Stomach (tissue), 9 donors: ENCODE results near the gene PRKD3. TPM values are rescaled to one million over a fixed set of nuclear protein-coding genes. Genes with fewer than 3 reads are reported as not detected.

Source experiments
- DNase-seq, 2 donors: peaks; one replicate each; pipeline versions ENCODE4 v3.0.0 to v3.0.0-alpha.2; 2013 to 2019
- H3K27ac ChIP-seq, 5 donors: fragments of 200-600 bp in 4 of 5; sonication (generic) in 4 of 5; one replicate each; pipeline ENCODE4 v1.5.1; 2013 to 2019; ENCODE audit warnings: mild to moderate bottlenecking in 1 of 5, moderate library complexity in 1 of 5
- H3K27me3 ChIP-seq, 3 donors: fragments of 200-600 bp; sonication (generic); one replicate each; pipeline ENCODE4 v1.5.1; 2017 to 2019; ENCODE audit warnings: mixed run types in 1 of 3
- H3K36me3 ChIP-seq, 4 donors: fragments of 200-600 bp; sonication (generic); 1 replicate in 3 of 4; 2 replicates in 1 of 4; pipeline ENCODE4 v1.5.1; 2016 to 2019
- H3K4me1 ChIP-seq, 4 donors: fragments of 200-600 bp; sonication (generic); one replicate each; pipeline ENCODE4 v1.5.1; 2016 to 2019
- H3K4me3 ChIP-seq, 4 donors: fragments of 200-600 bp; sonication (generic) in 3 of 4; one replicate each; pipeline ENCODE4 v1.5.1; 2016 to 2019; ENCODE audit warnings: mild to moderate bottlenecking in 1 of 4
- H3K9me3 ChIP-seq, 4 donors: fragments of 200-600 bp; sonication (generic); one replicate each; pipeline ENCODE4 v1.5.1; 2016 to 2019
- CTCF ChIP-seq, 7 experiments: fragments of 450-650 bp in 4 of 7; fragments of 200-600 bp in 3 of 7; sonication (generic) in 3 of 7; IDR thresholded peaks; one replicate each; pipeline ENCODE4 v1.5.1; 2016 to 2019; ENCODE audit warnings: antibody characterized with exemption in 7 of 7, control low read depth in 2 of 7, mild to moderate bottlenecking in 1 of 7
- EP300 ChIP-seq: sonication (generic); formaldehyde crosslinking; IDR thresholded peaks from one replicate; pipeline ENCODE4 v1.6.1; 2017; ENCODE audit warnings: antibody characterized with exemption
- POLR2A ChIP-seq, 4 donors: fragments of 450-650 bp; IDR thresholded peaks; one replicate each; pipeline ENCODE4 v1.6.1; 2016; ENCODE audit warnings: antibody characterized with exemption in 4 of 4, control low read depth in 2 of 4, mild to moderate bottlenecking in 1 of 4, moderate library complexity in 1 of 4
- POLR2AphosphoS5 ChIP-seq, 3 donors: sonication (generic); formaldehyde crosslinking; IDR thresholded peaks; one replicate each; pipeline ENCODE4 v1.6.1; 2016; ENCODE audit warnings: antibody characterized with exemption in 3 of 3
- WGBS, 5 donors: extraction: QIAGEN DNeasy Blood & Tissue Kit in 3 of 5; methylation state at CpG; one replicate each; pipeline versions ENCODE4 v1.1.5 to v1.1.7; 2013 to 2018; 5-methylcytosine and 5-hydroxymethylcytosine counted together
- intact Hi-C: fragments of 100-400 bp; cut with DNase I; formaldehyde crosslinking; loops from one replicate; pipeline ENCODE4 v1.15.1; 2023; ENCODE audit warnings: low total_unique reads
- polyA plus RNA-seq, 3 donors: library from polyadenylated mRNA; stranded (reverse); fragments of 200-250 nt; gene quantifications; one replicate each; pipeline ENCODE4 v1.2.3, GENCODE V29; 2013
- total RNA-seq, 5 donors: library from RNA; depleted of rRNA; stranded (reverse); fragments of >200 nt; gene quantifications; one replicate each; pipeline versions ENCODE4 v1.1.0 to v1.2.3, GENCODE V29; 2014 to 2016
- donor health status: healthy with polysubstance abuse.
- donor health status: Bipolar disorder and iron deficiency.
- donor health status: healthy.

PRKD3 gene
- total and polyA plus RNA-seq, 8 donors = 4.2 to 86.5 (median 12.7) TPM

GRCh38 chr2:37321029-37321682 lies 3.5 kb downstream of the PRKD3 start:
- Histone ChIP-seq H3K27me3 (no peaks in the 10 kb centered on the region), H3K36me3 (peaks cover 0 to 5% (median 0%) of the 10 kb centered on the region in 4 donors), H3K4me3 (no peak overlapping the region), H3K27ac (no peak overlapping the region), H3K4me1 (peaks cover 27 to 81% (median 52%) of the 10 kb centered on the region in 4 donors), H3K9me3 (no peaks in the 10 kb centered on the region)
- intact Hi-C loops = no loop called here
- TF ChIP-seq EP300 (no peak), POLR2A (IDR thresholded peaks at IDR 0.05) (no peak), POLR2AphosphoS5 (IDR thresholded peaks at IDR 0.05) (no peak), CTCF (IDR thresholded peaks at IDR 0.05) (no peak)
- no peak for DNase-seq
- 70 to 80% (median 72%) methylated on average over 4 of the region's 4 CpGs for WGBS, 5 donors

- H3K27ac ChIP-seq = no peak overlapping the region
- intact Hi-C loops = no loop called here
- peaks cover 19 to 82% (median 48%) of the 10 kb centered on the region in 4 donors for H3K4me1 ChIP-seq
- 86 to 93% (median 91%) methylated on average over 12 of the region's 12 CpGs for WGBS, 5 donors
- H3K4me3 ChIP-seq = no peak overlapping the region
- no peaks in the 10 kb centered on the region for H3K27me3 ChIP-seq
- H3K36me3 ChIP-seq = peaks cover 0 to 13% (median 0%) of the 10 kb centered on the region in 4 donors
- H3K9me3 ChIP-seq = no peaks in the 10 kb centered on the region
- no peak for DNase-seq
- TF ChIP-seq POLR2AphosphoS5 (IDR thresholded peaks at IDR 0.05) (no peak), CTCF (IDR thresholded peaks at IDR 0.05) (no peak)
These were observed 4.7 kb downstream of the PRKD3 start for GRCh38 chr2:37319754-37320609.

- TF ChIP-seq POLR2A (IDR thresholded peaks at IDR 0.05) (no peak), POLR2AphosphoS5 (IDR thresholded peaks at IDR 0.05) (no peak), CTCF (IDR thresholded peaks at IDR 0.05) (no peak), EP300 (no peak)
- intact Hi-C loops = no loop called here
- DNase-seq = peak in 1 of 2 donors; percentile 12
- Histone ChIP-seq H3K36me3 (peaks cover 0 to 13% (median 0%) of the 10 kb centered on the region in 4 donors), H3K27me3 (no peaks in the 10 kb centered on the region), H3K9me3 (no peaks in the 10 kb centered on the region), H3K27ac (no peak overlapping the region), H3K4me1 (peaks cover 16 to 92% (median 54%) of the 10 kb centered on the region in 4 donors), H3K4me3 (no peak overlapping the region)
- WGBS, 5 donors = 72 to 86% (median 78%) methylated on average over 5 of the region's 5 CpGs
These were observed 6.2 kb downstream of the PRKD3 start for GRCh38 chr2:37318401-37318800.

GRCh38 chr2:37317746-37318145 lies 6.9 kb downstream of the PRKD3 start:
- Histone ChIP-seq H3K27me3 (no peaks in the 10 kb centered on the region), H3K4me3 (no peak overlapping the region), H3K27ac (no peak overlapping the region), H3K36me3 (peaks cover 0 to 13% (median 0%) of the 10 kb centered on the region in 4 donors), H3K4me1 (peaks cover 14 to 92% (median 52%) of the 10 kb centered on the region in 4 donors), H3K9me3 (no peaks in the 10 kb centered on the region)
- TF ChIP-seq POLR2AphosphoS5 (IDR thresholded peaks at IDR 0.05) (no peak), CTCF (IDR thresholded peaks at IDR 0.05) (no peak), POLR2A (IDR thresholded peaks at IDR 0.05) (no peak), EP300 (no peak)
- 90 to 100% (median 95%) methylated on average over 1 of the region's 1 CpG for WGBS, 5 donors
- intact Hi-C loops = no loop called here
- DNase-seq = no peak
